ENCODE measurements around the gene RTKN2.
A peak's percentile ranks its signal among the peaks of the same experiment; 100 is the strongest.

RTKN2 gene

GRCh38 chr10:62270020-62270419 lies 1.4 kb upstream of the RTKN2 start:
- Histone ChIP-seq H3K27ac (ENCODE audit: poor library complexity, severe bottlenecking) (no peak overlapping the region), H3K9me3 (ENCODE audit: severe bottlenecking) (no peaks in the 10 kb centered on the region), H3K4me1 (ENCODE audit: insufficient read depth, poor library complexity, severe bottlenecking) (peaks cover 14% of the 10 kb centered on the region), H3K27me3 (ENCODE audit: insufficient read depth, poor library complexity, severe bottlenecking) (no peaks in the 10 kb centered on the region), H3K4me3 (ENCODE audit: severe bottlenecking) (no peak overlapping the region), H3K36me3 (ENCODE audit: low read depth) (no peaks in the 10 kb centered on the region)
- TF ChIP-seq CTCF (IDR thresholded peaks at IDR 0.05; ENCODE audit: poor library complexity, severe bottlenecking), result no peak
- DNase-seq (ENCODE audit: low spot score), result no peak
- ATAC-seq (ENCODE audit: low read depth), result no peak

- ATAC-seq (ENCODE audit: low read depth), result peak; percentile 19; the same call in 2 of the 3 replicates
- no peak for DNase-seq (ENCODE audit: low spot score)
- Histone ChIP-seq H3K36me3 (ENCODE audit: low read depth) (no peaks in the 10 kb centered on the region), H3K27ac (ENCODE audit: poor library complexity, severe bottlenecking) (peak overlapping the region; percentile 1), H3K4me1 (ENCODE audit: insufficient read depth, poor library complexity, severe bottlenecking) (peaks cover 20% of the 10 kb centered on the region), H3K9me3 (ENCODE audit: severe bottlenecking) (no peaks in the 10 kb centered on the region), H3K4me3 (ENCODE audit: severe bottlenecking) (peak overlapping the region; percentile 75), H3K27me3 (ENCODE audit: insufficient read depth, poor library complexity, severe bottlenecking) (no peaks in the 10 kb centered on the region)
- no peak for TF ChIP-seq CTCF (IDR thresholded peaks at IDR 0.05; ENCODE audit: poor library complexity, severe bottlenecking)
These were observed 631 bp downstream of the RTKN2 start for GRCh38 chr10:62268027-62268398.

GRCh38 chr10:62266611-62267010 lies 2.0 kb downstream of the RTKN2 start:
- Histone ChIP-seq H3K9me3 (ENCODE audit: severe bottlenecking) (no peaks in the 10 kb centered on the region), H3K27me3 (ENCODE audit: insufficient read depth, poor library complexity, severe bottlenecking) (no peaks in the 10 kb centered on the region), H3K4me1 (ENCODE audit: insufficient read depth, poor library complexity, severe bottlenecking) (peaks cover 20% of the 10 kb centered on the region), H3K27ac (ENCODE audit: poor library complexity, severe bottlenecking) (no peak overlapping the region), H3K4me3 (ENCODE audit: severe bottlenecking) (no peak overlapping the region), H3K36me3 (ENCODE audit: low read depth) (peaks cover 8% of the 10 kb centered on the region; the same call in 1 of the 2 replicates)
- DNase-seq (ENCODE audit: low spot score) (no peak), ATAC-seq (ENCODE audit: low read depth) (no peak)
- TF ChIP-seq CTCF (IDR thresholded peaks at IDR 0.05; ENCODE audit: poor library complexity, severe bottlenecking), result no peak

GRCh38 chr10:62266147-62266546 lies 2.5 kb downstream of the RTKN2 start:
- ATAC-seq (ENCODE audit: low read depth), result no peak
- no peak for TF ChIP-seq CTCF (IDR thresholded peaks at IDR 0.05; ENCODE audit: poor library complexity, severe bottlenecking)

GRCh38 chr10:62264702-62265436 lies 3.8 kb downstream of the RTKN2 start:
- no peak for DNase-seq (ENCODE audit: low spot score)

More at GRCh38 chr10:62266147-62266546, 2.5 kb downstream of the RTKN2 start:
- no peaks in the 10 kb centered on the region for H3K27me3 ChIP-seq (ENCODE audit: insufficient read depth, poor library complexity, severe bottlenecking)
- peak overlapping the region; percentile 18 for H3K27ac ChIP-seq (ENCODE audit: poor library complexity, severe bottlenecking)
- H3K36me3 ChIP-seq (ENCODE audit: low read depth), result peaks cover 8% of the 10 kb centered on the region
- H3K4me3 ChIP-seq (ENCODE audit: severe bottlenecking), result no peak overlapping the region
- no peaks in the 10 kb centered on the region for H3K9me3 ChIP-seq (ENCODE audit: severe bottlenecking)
- no peak for DNase-seq (ENCODE audit: low spot score)
- peaks cover 20% of the 10 kb centered on the region for H3K4me1 ChIP-seq (ENCODE audit: insufficient read depth, poor library complexity, severe bottlenecking)

More at GRCh38 chr10:62264702-62265436, 3.8 kb downstream of the RTKN2 start:
- Histone ChIP-seq H3K4me1 (ENCODE audit: insufficient read depth, poor library complexity, severe bottlenecking) (peaks cover 20% of the 10 kb centered on the region), H3K36me3 (ENCODE audit: low read depth) (peaks cover 19% of the 10 kb centered on the region), H3K27me3 (ENCODE audit: insufficient read depth, poor library complexity, severe bottlenecking) (no peaks in the 10 kb centered on the region), H3K27ac (ENCODE audit: poor library complexity, severe bottlenecking) (peak overlapping the region; percentile 18), H3K4me3 (ENCODE audit: severe bottlenecking) (no peak overlapping the region), H3K9me3 (ENCODE audit: severe bottlenecking) (no peaks in the 10 kb centered on the region)
- peak; percentile 91 for TF ChIP-seq CTCF (IDR thresholded peaks at IDR 0.05; ENCODE audit: poor library complexity, severe bottlenecking)
- peak; percentile 50 for ATAC-seq (ENCODE audit: low read depth)

Measured in RWPE2 (cell line).